GM12892 (cell line): ENCODE measurements around the gene KIAA1217.

ENCODE experiments used
- DNase-seq: peaks from one replicate; pipeline ENCODE4 v3.0.0; 2011; ENCODE audit not compliant: insufficient read length
- FAIRE-seq: peaks from 2 replicates; lab custom pipeline; 2011; peaks lifted over from hg19 to GRCh38; lab: Jason Lieb, UNC
- POLR2A ChIP-seq: IDR thresholded peaks from 2 replicates; pipeline ENCODE4 v1.6.1; 2011; ENCODE audit warnings: low read depth, low read length, control low read depth
- POLR2AphosphoS5 ChIP-seq: IDR thresholded peaks from 2 replicates; pipeline ENCODE4 v1.6.1; 2011; ENCODE audit warnings: low read depth, low read length, control low read depth
- TAF1 ChIP-seq: IDR thresholded peaks from 2 replicates; pipeline ENCODE4 v1.6.1; 2011; ENCODE audit warnings: low read depth, mild to moderate bottlenecking, control low read depth, low read length, borderline replicate concordance

KIAA1217 gene

GRCh38 chr10:24180891-24181290, 28.0 kb upstream of the KIAA1217 start:
- FAIRE-seq (no peak), DNase-seq (no peak)
- no peak for TF ChIP-seq TAF1
- TF ChIP-seq POLR2AphosphoS5 = no peak
- TF ChIP-seq POLR2A = no peak

DNA sequence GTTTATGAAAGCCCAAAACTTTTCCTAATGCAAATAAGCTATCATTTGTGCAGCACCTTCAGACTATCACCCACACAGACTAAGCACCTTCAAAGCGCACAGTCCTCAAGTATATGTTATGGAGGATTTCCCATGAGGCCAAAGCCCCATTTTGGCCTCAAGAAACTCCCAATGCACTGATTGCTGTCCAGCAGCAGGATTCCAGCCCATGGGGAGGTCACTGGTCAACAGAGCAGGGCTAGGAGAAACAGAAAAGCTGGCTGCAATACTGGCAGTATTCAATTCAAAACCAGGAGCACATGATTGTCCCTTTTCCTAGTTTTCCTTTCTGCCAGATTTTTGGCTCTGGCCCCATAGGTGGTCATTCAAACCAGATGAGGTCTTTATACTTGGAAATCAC, 24.5 kb upstream of the KIAA1217 start:
- TF ChIP-seq POLR2A (no peak), TAF1 (no peak), POLR2AphosphoS5 (no peak)
- no peak for DNase-seq

DNA sequence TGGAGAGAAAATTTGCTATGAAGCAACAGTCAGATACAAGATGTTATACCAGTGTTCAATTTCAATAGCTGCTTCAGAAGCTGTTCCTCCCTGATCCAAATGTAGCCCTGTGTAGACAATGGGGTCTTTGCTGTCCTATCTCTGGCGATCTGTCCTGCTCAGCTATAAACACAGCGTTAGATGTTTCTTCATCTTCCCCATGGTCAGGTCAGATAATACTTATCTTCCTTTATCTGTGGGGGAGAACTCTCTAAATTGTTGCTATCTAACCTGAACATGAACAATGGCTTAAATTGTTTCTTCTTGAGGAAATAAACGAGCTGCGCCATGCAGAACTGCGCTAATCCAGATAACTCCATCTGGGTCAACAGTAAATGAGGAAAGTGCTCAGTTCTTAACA, 15.6 kb upstream of the KIAA1217 start:
- FAIRE-seq (no peak), DNase-seq (no peak)
- TF ChIP-seq TAF1 = no peak
- TF ChIP-seq POLR2AphosphoS5 = no peak
- no peak for TF ChIP-seq POLR2A

More for the DNA sequence above, 24.5 kb upstream of the KIAA1217 start:
- no peak for FAIRE-seq

- FAIRE-seq = no peak
- TF ChIP-seq TAF1 (no peak), POLR2AphosphoS5 (no peak), POLR2A (no peak)
- no peak for DNase-seq
Observed at GRCh38 chr10:24197263-24197662, 11.7 kb upstream of the KIAA1217 start.

GRCh38 chr10:24201503-24202180, 7.3 kb upstream of the KIAA1217 start:
- DNase-seq (no peak), FAIRE-seq (no peak)
- TF ChIP-seq POLR2AphosphoS5 (no peak), POLR2A (no peak), TAF1 (no peak)

DNA sequence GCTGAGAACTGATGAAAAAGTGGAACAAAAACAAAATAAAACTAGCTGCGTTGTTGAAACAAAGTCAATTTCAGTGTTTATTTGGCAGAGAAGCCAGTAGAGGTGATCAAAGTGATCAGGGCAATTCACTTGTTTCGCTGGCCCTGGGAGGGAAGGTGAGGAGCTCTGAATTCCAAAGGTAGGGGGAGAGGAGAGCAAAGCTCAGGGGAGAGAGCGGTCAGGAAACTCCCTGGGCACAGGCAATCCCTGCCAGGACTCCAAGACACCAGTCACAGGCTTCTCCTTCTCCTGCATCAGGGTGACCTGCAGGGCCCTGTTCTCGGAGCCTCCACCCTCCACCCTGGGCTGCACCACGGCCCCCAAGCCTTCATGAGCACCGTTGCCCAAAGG, 6.8 kb upstream of the KIAA1217 start:
- DNase-seq = no peak
- peak; percentile 17 for FAIRE-seq
- no peak for TF ChIP-seq POLR2AphosphoS5
- TF ChIP-seq POLR2A = no peak
- TF ChIP-seq TAF1 = no peak

GRCh38 chr10:24205821-24206220, 3.1 kb upstream of the KIAA1217 start:
- DNase-seq (no peak), FAIRE-seq (no peak)
- TF ChIP-seq POLR2A (no peak), POLR2AphosphoS5 (no peak), TAF1 (no peak)

DNA sequence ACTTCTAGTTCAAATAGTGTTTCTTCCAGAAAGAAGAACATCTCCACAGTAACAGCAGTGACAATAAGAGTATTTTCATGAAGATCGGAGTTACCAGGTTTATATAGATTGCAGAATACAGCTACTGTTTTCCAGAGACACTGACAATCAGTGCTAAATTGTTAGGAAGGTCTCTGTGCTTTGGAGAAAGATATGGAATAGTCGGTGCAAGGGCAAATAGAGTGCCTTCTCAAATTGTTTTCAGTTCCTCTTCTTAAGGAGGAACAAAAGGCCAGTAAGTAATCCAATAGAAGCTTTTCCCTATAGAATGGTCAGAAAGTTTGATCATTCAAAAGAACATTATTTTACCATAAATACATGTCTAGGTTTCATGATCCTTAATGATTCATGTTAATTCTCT, 2.6 kb upstream of the KIAA1217 start:
- TF ChIP-seq POLR2A (no peak), POLR2AphosphoS5 (no peak), TAF1 (no peak)
- no peak for DNase-seq
- FAIRE-seq = peak; percentile 9

DNA sequence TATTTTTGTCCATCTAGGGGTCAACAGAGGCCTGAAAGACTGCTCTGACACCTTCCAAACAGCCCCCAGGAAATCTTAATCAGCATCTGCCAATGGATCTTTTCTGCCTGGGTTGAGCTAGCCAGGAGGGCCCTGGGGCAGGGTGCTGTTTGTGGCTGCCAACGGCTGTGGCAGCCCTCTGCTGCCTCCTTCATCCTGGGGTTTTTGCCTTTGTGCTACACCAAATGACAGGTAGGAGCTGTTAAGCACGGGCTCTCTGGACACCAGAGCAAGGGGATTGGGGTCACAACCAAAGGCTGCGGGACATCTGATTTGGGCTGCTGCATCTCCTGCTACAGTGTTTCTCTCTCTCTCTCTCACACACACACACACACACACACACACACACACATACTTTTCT, 2.0 kb upstream of the KIAA1217 start:
- FAIRE-seq (peak; percentile 24), DNase-seq (no peak)
- TF ChIP-seq TAF1 (no peak), POLR2AphosphoS5 (no peak), POLR2A (no peak)

DNA sequence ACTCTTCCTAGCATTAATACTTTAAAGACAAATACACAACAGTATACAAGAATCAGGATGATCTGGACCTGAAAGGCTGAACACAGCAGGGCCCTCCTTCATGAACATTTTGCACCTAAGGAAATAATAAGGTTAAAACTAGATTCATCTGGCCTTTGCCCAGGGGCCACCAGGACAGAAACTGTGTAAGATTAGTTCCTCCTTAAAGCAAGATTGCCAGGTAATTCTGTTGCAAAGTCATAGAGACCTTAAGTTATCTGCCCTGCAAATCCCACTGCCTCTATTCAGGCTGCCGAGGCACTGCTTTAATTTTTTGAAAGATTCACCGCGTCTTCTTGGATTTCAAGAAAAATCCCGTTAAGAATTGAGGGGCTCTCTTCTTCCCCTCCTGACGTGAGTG, 1.6 kb upstream of the KIAA1217 start:
- FAIRE-seq = no peak
- TF ChIP-seq POLR2A = no peak
- TF ChIP-seq TAF1 = no peak
- no peak for TF ChIP-seq POLR2AphosphoS5
- DNase-seq = no peak

- DNase-seq (no peak), FAIRE-seq (peak; percentile 82)
- TF ChIP-seq POLR2AphosphoS5 (no peak), POLR2A (no peak), TAF1 (no peak)
Observed at GRCh38 chr10:24207781-24208611, 942 bp upstream of the KIAA1217 start.

- TF ChIP-seq POLR2A (no peak), TAF1 (no peak), POLR2AphosphoS5 (no peak)
- FAIRE-seq (peak; percentile 80), DNase-seq (no peak)
Observed at GRCh38 chr10:24209432-24209771, 464 bp downstream of the KIAA1217 start.
